Measurements from ENCODE around the gene HPF1.

DNA sequence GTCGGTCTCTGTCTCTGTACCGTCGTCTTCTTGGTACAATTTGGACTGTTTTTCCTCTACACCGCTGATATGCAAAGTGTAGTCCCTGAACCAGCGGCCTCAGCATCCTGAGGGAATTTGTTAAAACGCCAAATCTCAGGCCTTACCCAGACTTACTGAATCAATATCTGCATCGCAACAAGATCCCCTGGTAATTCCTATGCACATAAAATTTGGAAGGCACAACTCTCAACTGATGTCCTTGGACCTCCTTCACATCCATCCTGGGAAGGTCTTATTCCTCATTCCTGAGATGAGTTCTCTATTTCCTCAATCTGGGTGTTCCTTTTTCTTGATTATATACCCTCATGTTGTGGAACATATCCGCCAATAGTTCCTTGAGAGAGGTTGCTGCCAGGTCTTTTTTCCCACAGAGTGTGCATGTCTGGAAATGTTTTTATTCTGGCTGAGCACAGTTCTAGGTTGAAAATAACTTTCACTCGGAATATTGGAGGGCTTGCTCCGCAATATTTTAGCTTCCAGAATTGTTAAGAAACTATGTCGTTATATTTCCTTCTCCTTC, 738 bp upstream of the HPF1 start:
- TF ChIP-seq, protein P1, sequence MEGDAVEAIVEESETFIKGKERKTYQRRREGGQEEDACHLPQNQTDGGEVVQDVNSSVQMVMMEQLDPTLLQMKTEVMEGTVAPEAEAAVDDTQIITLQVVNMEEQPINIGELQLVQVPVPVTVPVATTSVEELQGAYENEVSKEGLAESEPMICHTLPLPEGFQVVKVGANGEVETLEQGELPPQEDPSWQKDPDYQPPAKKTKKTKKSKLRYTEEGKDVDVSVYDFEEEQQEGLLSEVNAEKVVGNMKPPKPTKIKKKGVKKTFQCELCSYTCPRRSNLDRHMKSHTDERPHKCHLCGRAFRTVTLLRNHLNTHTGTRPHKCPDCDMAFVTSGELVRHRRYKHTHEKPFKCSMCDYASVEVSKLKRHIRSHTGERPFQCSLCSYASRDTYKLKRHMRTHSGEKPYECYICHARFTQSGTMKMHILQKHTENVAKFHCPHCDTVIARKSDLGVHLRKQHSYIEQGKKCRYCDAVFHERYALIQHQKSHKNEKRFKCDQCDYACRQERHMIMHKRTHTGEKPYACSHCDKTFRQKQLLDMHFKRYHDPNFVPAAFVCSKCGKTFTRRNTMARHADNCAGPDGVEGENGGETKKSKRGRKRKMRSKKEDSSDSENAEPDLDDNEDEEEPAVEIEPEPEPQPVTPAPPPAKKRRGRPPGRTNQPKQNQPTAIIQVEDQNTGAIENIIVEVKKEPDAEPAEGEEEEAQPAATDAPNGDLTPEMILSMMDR (IDR thresholded peaks at IDR 0.05), result no peak
- TF ChIP-seq POLR2A (IDR thresholded peaks at IDR 0.05) (no peak), POLR2AphosphoS5 (IDR thresholded peaks at IDR 0.05) (no peak), EP300 (IDR thresholded peaks at IDR 0.05; ENCODE audit: low read depth) (no peak)
